Fibroblast of lung (primary cell): ENCODE data around the gene ASNS.
"Not testable (repeated sequence)": the region's sequence is repeated elsewhere in the genome, so short reads cannot be mapped to it uniquely, and the experiment has no call there.

ENCODE experiments used
- CTCF ChIP-seq, 2 donors: IDR thresholded peaks in 1 of 2; conservative IDR thresholded peaks in 1 of 2; 1 replicate in 1 of 2; 2 replicates in 1 of 2; pipeline ENCODE4 v1.5.1; 2011 to 2012; ENCODE audit warnings: low read length in 2 of 2, control low read depth in 1 of 2, inconsistent platforms in 1 of 2, low read depth in 1 of 2, mild to moderate bottlenecking in 1 of 2
- EZH2 ChIP-seq: IDR thresholded peaks from 2 replicates; pipeline ENCODE4 v1.5.1; 2012; ENCODE audit warnings: low read length, control low read depth, mild to moderate bottlenecking; ENCODE audit errors: missing control alignments

GRCh38 chr7:97874894-97875293, 2.7 kb upstream of the ASNS start:
- TF ChIP-seq CTCF (conservative IDR thresholded peaks at IDR 0.05 in 1 of 2, IDR thresholded peaks at IDR 0.05 in 1 of 2; ENCODE audit: low read depth in 1 of 2, low read length in 2 of 2); EZH2: not testable (repeated sequence)
